ENCODE measurements around the gene TMEM201. TPM values are rescaled to one million over a fixed set of nuclear protein-coding genes. Genes with fewer than 3 reads are reported as not detected.

Gene TMEM201
- total and polyA plus RNA-seq, 2 of the 8 experiments (the other 6 are each of a cell fraction or from before 2014, with no cell fraction given): 8.2 to 27.1 TPM

- Histone ChIP-seq H4K5ac (ENCODE audit: insufficient read length, low read depth, low read length) (no peak overlapping the region), H3K79me1 (ENCODE audit: low read depth, low read length) (peaks cover 17% of the 10 kb centered on the region), H2BK5ac (ENCODE audit: low read depth, low read length) (no peak overlapping the region; the same call in 1 of the 2 replicates), H3K79me2 (ENCODE audit: control insufficient read depth in 1 of 2, insufficient read depth in 2 of 2, low read length in 2 of 2) (peaks cover 11 to 68% of the 10 kb centered on the region in 2 experiments; a peak in 3 of 4 replicates), H3K4me1 (replicated peaks in 1 of 4; ENCODE audit: control insufficient read depth in 3 of 4, insufficient read depth in 4 of 4, low read length in 3 of 4) (peaks cover 0 to 40% (median 28%) of the 10 kb centered on the region in 4 experiments; a peak in 5 of 7 replicates), H3K4me3 (ENCODE audit: extremely low read depth in 1 of 4, insufficient read depth in 2 of 4, low read depth in 3 of 4, low read length in 4 of 4) (no peak overlapping the region), H2AK5ac (ENCODE audit: low read depth, low read length) (no peak overlapping the region), H3K56ac (replicated peaks; ENCODE audit: insufficient read length, low read depth, low read length) (no peak overlapping the region), H3K4me2 (ENCODE audit: insufficient read depth in 1 of 2, low read depth in 2 of 2, low read length in 2 of 2) (peak overlapping the region in 1 of 2 experiments; percentile 4; a peak in 1 of 4 replicates), H3K18ac (ENCODE audit: extremely low read depth, low read length) (no peak overlapping the region), H3K14ac (ENCODE audit: insufficient read length) (no peak overlapping the region), H2BK120ac (replicated peaks; ENCODE audit: low read depth, low read length) (no peak overlapping the region), H3K27me3 (replicated peaks in 1 of 4; ENCODE audit: control insufficient read depth in 3 of 4, extremely low read depth in 1 of 4, insufficient read depth in 3 of 4, low read length in 3 of 4) (no peaks in the 10 kb centered on the region), H4K20me1 (replicated peaks in 1 of 2; ENCODE audit: control insufficient read depth in 1 of 2, insufficient read depth in 2 of 2, low read length in 2 of 2) (peaks cover 33 to 40% of the 10 kb centered on the region in 2 experiments), H2BK12ac (ENCODE audit: low read depth, low read length) (no peak overlapping the region), H3K23ac (ENCODE audit: insufficient read length) (no peak overlapping the region), H2BK15ac (ENCODE audit: low read length) (no peak overlapping the region), H3K36me3 (ENCODE audit: control insufficient read depth in 2 of 4, insufficient read depth in 4 of 4, low read length in 3 of 4) (no peaks in the 10 kb centered on the region), H4K8ac (ENCODE audit: extremely low read depth, insufficient read depth, low read length) (no peak overlapping the region), H3K4ac (replicated peaks; ENCODE audit: insufficient read length, low read depth, low read length) (no peak overlapping the region), H2BK20ac (ENCODE audit: low read length) (no peak overlapping the region), H2AFZ (ENCODE audit: low read length) (no peak overlapping the region), H3K27ac (ENCODE audit: low read depth, low read length) (no peak overlapping the region), H3K9me3 (ENCODE audit: insufficient read depth in 2 of 2, low read depth in 1 of 2, low read length in 1 of 2) (no peaks in the 10 kb centered on the region), H3K23me2 (ENCODE audit: low read depth, low read length) (peaks cover 7% of the 10 kb centered on the region; the same call in 1 of the 2 replicates), H4K91ac (replicated peaks; ENCODE audit: insufficient read length, low read length) (no peak overlapping the region), H3K9ac (replicated peaks in 1 of 4; ENCODE audit: extremely low read depth in 1 of 4, low read depth in 3 of 4, low read length in 3 of 4) (no peak overlapping the region)
- DNase-seq (ENCODE audit: low read depth in 1 of 2, low spot score in 2 of 2) (no peak), FAIRE-seq (no peak)
- CTCF ChIA-PET (ENCODE audit: partially characterized antibody): interaction anchor here (0.6 to 6.1 kb wide), 3 partner anchors 14 to 224 kb away, joined by 3 to 44 read pairs (median 5); no protein-coding TSS in a partner anchor
- WGBS, 2 experiments (ENCODE audit: extremely low coverage in 1 of 2, insufficient coverage in 1 of 2, insufficient read length in 1 of 2, insufficient replicate concordance in 2 of 2, low coverage in 1 of 2, low lambda C conversion rate in 2 of 2, missing lambda C conversion rate in 1 of 2): 85% methylated on average over 16 of the region's 19 CpGs; no CpG with 5 or more reads in 1 of the 2 experiments
- POLR2A ChIA-PET (ENCODE audit: partially characterized antibody): interaction anchor here (1.5 to 2.0 kb wide), 3 partner anchors 27 to 124 kb away, joined by 3 to 5 read pairs (median 4); partner anchors contain the start of gene SLC25A33
- no peak for TF ChIP-seq TCF12 (IDR thresholded peaks at IDR 0.05; ENCODE audit: low read depth, low read length)
- no peak for TF ChIP-seq NANOG (IDR thresholded peaks at IDR 0.05; ENCODE audit: insufficient read depth, low read depth, low read length, poor library complexity, severe bottlenecking)
- no peak for TF ChIP-seq ATF3 (IDR thresholded peaks at IDR 0.05; ENCODE audit: insufficient read depth, low read depth, low read length)
- no peak for TF ChIP-seq EP300 (IDR thresholded peaks at IDR 0.05; ENCODE audit: borderline replicate concordance in 1 of 2, low read depth in 2 of 2, low read length in 2 of 2)
- no peak for TF ChIP-seq TEAD4 (IDR thresholded peaks at IDR 0.05; ENCODE audit: low read depth, low read length)
- TF ChIP-seq NRF1 (IDR thresholded peaks at IDR 0.05; ENCODE audit: low read depth, low read length): no peak
- no peak for TF ChIP-seq E2F6 (IDR thresholded peaks at IDR 0.05)
- TF ChIP-seq SIX5 (IDR thresholded peaks at IDR 0.05; ENCODE audit: low read depth, low read length): no peak
- TF ChIP-seq TBP (IDR thresholded peaks at IDR 0.05; ENCODE audit: low read depth, low read length): no peak
- TF ChIP-seq RNF2 (IDR thresholded peaks at IDR 0.05; ENCODE audit: borderline replicate concordance, low read depth, low read length, missing control alignments, poor library complexity, severe bottlenecking): no peak
These were observed 2.4 kb downstream of the TMEM201 start for GRCh38 chr1:9590945-9591668.
